Gastrocnemius medialis (tissue), 4 donors: ENCODE results near the gene CAMK2D.

Experiments used
- CTCF ChIP-seq, 5 experiments: fragments of 450-650 bp in 3 of 5; fragments of 200-600 bp in 2 of 5; sonication (generic) in 2 of 5; IDR thresholded peaks in 4 of 5; conservative IDR thresholded peaks in 1 of 5; 1 replicate in 4 of 5; 2 replicates in 1 of 5; pipeline ENCODE4 v1.5.1; 2016 to 2019; ENCODE audit warnings: antibody characterized with exemption in 5 of 5, mild to moderate bottlenecking in 3 of 5, moderate library complexity in 3 of 5
- POLR2A ChIP-seq, 2 donors: fragments of 450-650 bp; IDR thresholded peaks; one replicate each; pipeline ENCODE4 v1.6.1; 2017; ENCODE audit warnings: antibody characterized with exemption in 2 of 2, mild to moderate bottlenecking in 2 of 2, moderate library complexity in 2 of 2

- TF ChIP-seq CTCF (IDR thresholded peaks at IDR 0.05 in 4 of 5, conservative IDR thresholded peaks at IDR 0.05 in 1 of 5), result no peak
- TF ChIP-seq POLR2A (IDR thresholded peaks at IDR 0.05), result no peak
Measured at GRCh38 chr4:113594231-113594556, 167.3 kb downstream of the CAMK2D start.
